ENCODE data around the gene ITPKC. TPM values are rescaled to one million over a fixed set of nuclear protein-coding genes. Genes with fewer than 3 reads are reported as not detected.

Gene ITPKC
- total and polyA plus RNA-seq, 10 of the 15 experiments (the other 5 are each of a cell fraction or from before 2014, with no cell fraction given) = 0.03 to 6.4 (median 3.5) TPM

DNA sequence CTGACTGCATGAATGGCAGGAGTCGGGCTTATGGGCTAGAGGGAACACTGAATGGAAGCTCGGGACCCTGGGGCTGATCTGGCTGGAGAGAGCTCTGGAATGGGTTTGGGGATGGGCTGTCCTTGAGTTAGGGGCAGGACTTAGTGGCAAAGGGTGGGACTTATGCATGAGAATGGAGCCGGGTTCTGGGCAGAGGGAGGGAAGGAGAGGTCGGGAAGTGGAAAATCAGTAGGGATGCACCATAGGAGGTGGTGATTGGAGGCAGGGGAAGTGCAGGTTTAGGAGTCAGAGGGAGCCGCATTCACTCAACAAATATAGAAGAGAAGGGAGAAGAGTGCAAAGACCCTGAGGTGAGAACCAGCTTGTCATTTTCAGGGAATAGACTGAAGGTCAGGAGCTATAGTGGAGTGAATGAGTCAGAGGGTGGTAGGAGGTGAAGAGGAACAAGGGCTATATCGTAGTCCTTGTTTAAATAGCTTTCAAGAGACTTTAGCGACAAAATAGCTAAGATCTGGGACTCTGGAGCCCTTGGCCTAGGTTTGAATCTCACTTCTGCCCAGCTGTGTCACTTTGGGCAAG is 61.9 kb downstream of the ITPKC start (continued):
- TF ChIP-seq EP300 (IDR thresholded peaks at IDR 0.05; ENCODE audit: borderline replicate concordance in 1 of 2, control insufficient read depth in 1 of 2, low read depth in 2 of 2, low read length in 2 of 2) (no peak), RUNX3 (IDR thresholded peaks at IDR 0.05; ENCODE audit: low read length) (no peak), USF2 (IDR thresholded peaks at IDR 0.05; ENCODE audit: borderline replicate concordance, low read depth, low read length) (no peak), HDGF (IDR thresholded peaks at IDR 0.05) (peak; percentile 6; the same call in 1 of the 2 replicates), PAX5 (IDR thresholded peaks at IDR 0.05; ENCODE audit: borderline replicate concordance, low read depth, low read length) (no peak), IKZF1 (conservative IDR thresholded peaks at IDR 0.05) (peak; percentile 62), NFXL1 (IDR thresholded peaks at IDR 0.05; ENCODE audit: borderline replicate concordance) (no peak), TCF12 (IDR thresholded peaks at IDR 0.05; ENCODE audit: low read depth, low read length) (no peak), BHLHE40 (IDR thresholded peaks at IDR 0.05; ENCODE audit: borderline replicate concordance in 1 of 2, low read depth in 2 of 2, low read length in 1 of 2) (no peak), RFX5 (IDR thresholded peaks at IDR 0.05; ENCODE audit: low read depth, low read length) (0 out of 2 replicates have a peak, but pooled peaks have one; percentile 4), YBX1 (IDR thresholded peaks at IDR 0.05) (0 out of 2 replicates have a peak, but pooled peaks have one; percentile 40), ZNF274 (IDR thresholded peaks at IDR 0.05; ENCODE audit: insufficient read depth, insufficient read length) (no peak), IKZF2 (IDR thresholded peaks at IDR 0.05) (peak; percentile 65 to 68), POU2F2 (IDR thresholded peaks at IDR 0.05; ENCODE audit: borderline replicate concordance, low read depth, low read length) (peak; percentile 34; the same call in 1 of the 3 replicates)
- TF ChIP-seq, protein P1, sequence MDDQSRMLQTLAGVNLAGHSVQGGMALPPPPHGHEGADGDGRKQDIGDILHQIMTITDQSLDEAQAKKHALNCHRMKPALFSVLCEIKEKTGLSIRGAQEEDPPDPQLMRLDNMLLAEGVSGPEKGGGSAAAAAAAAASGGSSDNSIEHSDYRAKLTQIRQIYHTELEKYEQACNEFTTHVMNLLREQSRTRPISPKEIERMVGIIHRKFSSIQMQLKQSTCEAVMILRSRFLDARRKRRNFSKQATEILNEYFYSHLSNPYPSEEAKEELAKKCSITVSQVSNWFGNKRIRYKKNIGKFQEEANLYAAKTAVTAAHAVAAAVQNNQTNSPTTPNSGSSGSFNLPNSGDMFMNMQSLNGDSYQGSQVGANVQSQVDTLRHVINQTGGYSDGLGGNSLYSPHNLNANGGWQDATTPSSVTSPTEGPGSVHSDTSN (IDR thresholded peaks at IDR 0.05; ENCODE audit: insufficient replicate concordance, low read depth, low read length) = peak; percentile 88
- TF ChIP-seq, protein P2, sequence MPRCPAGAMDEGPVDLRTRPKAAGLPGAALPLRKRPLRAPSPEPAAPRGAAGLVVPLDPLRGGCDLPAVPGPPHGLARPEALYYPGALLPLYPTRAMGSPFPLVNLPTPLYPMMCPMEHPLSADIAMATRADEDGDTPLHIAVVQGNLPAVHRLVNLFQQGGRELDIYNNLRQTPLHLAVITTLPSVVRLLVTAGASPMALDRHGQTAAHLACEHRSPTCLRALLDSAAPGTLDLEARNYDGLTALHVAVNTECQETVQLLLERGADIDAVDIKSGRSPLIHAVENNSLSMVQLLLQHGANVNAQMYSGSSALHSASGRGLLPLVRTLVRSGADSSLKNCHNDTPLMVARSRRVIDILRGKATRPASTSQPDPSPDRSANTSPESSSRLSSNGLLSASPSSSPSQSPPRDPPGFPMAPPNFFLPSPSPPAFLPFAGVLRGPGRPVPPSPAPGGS (IDR thresholded peaks at IDR 0.05; ENCODE audit: borderline replicate concordance, insufficient read depth, low read depth, low read length, poor library complexity, severe bottlenecking) = no peak

Data from GM12878 (cell line).